ENCODE results near the gene UBE3B. TPM values are rescaled to one million over a fixed set of nuclear protein-coding genes. Genes with fewer than 3 reads are reported as not detected.

UBE3B gene
- total RNA-seq, 4 donors from 2014 or later: 42.4 to 59.2 (median 49.1) TPM

DNA sequence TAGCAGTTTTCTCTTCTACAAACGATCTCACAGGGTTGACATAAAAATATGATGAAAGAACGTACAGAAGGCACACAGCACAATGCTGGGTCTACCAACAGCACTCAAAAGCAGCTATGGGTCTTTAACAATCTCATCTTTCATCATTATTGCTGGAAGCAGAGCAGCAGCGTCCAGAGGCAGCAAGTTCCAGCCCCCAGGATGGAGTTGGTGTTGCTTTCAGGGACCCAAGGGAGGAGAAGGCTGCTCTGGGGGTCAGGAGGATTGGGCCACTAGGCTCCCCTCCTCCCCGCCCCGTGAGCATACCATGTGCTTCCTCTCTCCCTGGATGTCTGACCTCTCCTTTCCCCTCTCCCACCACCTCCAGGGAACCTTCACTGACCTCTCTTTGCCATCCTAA, 13.7 kb upstream of the UBE3B start:
- DNase-seq (ENCODE audit: extremely low spot score): no peak
- 43% methylated on average over 5 of the region's 5 CpGs for WGBS
- H3K9me3 ChIP-seq: no peaks in the 10 kb centered on the region
- peaks cover 98 to 100% (median 100%) of the 10 kb centered on the region in 4 donors for H3K4me1 ChIP-seq
- TF ChIP-seq EP300 (IDR thresholded peaks at IDR 0.05) (no peak), POLR2A (IDR thresholded peaks at IDR 0.05; ENCODE audit: low read depth) (no peak), POLR2AphosphoS5 (IDR thresholded peaks at IDR 0.05) (no peak)
- TF ChIP-seq, protein P1, sequence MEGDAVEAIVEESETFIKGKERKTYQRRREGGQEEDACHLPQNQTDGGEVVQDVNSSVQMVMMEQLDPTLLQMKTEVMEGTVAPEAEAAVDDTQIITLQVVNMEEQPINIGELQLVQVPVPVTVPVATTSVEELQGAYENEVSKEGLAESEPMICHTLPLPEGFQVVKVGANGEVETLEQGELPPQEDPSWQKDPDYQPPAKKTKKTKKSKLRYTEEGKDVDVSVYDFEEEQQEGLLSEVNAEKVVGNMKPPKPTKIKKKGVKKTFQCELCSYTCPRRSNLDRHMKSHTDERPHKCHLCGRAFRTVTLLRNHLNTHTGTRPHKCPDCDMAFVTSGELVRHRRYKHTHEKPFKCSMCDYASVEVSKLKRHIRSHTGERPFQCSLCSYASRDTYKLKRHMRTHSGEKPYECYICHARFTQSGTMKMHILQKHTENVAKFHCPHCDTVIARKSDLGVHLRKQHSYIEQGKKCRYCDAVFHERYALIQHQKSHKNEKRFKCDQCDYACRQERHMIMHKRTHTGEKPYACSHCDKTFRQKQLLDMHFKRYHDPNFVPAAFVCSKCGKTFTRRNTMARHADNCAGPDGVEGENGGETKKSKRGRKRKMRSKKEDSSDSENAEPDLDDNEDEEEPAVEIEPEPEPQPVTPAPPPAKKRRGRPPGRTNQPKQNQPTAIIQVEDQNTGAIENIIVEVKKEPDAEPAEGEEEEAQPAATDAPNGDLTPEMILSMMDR (IDR thresholded peaks at IDR 0.05): no peak
- H3K27ac ChIP-seq (replicated peaks in 1 of 4): peak overlapping the region; percentile 91 to 98 (median 96)
- H3K4me3 ChIP-seq: peak overlapping the region; percentile 20 to 52 (median 36)
- H3K36me3 ChIP-seq: peaks cover 0 to 47% (median 36%) of the 10 kb centered on the region in 4 donors
- intact Hi-C loops (cut with DNase I): no loop called here
- no peaks in the 10 kb centered on the region for H3K27me3 ChIP-seq

DNA sequence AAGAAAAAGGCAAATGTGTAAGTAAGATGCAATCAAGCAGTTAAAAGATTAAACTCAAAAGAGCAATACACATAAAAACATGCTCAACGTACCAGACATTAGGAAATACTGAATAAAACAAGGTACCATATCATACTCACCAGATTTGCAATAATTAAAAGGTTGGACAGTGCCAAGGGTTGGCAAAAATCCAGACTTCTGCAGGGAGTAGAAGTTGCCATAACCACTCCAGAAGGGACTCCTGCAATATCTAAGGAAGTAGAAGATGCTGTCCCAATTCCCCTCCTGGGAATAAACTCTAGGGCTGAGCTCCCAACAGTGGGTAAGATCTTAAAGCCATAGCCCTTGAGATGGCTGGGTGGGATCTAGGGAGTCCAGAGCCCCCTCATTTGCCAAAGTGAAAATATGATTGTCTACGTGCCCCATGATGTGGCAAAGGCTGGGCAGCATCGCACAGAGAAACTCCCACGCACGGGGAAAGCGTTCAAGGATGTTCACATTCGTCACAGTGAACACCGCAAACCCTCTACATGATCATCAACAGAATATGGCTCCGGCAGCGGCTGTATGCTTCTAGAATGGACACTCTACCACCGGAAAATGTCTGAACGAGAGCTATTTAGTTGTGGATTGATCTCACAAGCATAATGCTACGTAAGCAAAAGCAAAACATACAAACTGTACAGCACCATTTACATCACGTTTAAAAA, 12.6 kb upstream of the UBE3B start:
- no peak for TF ChIP-seq EP300 (IDR thresholded peaks at IDR 0.05)
- TF ChIP-seq POLR2A (IDR thresholded peaks at IDR 0.05; ENCODE audit: low read depth): no peak
- no peak for TF ChIP-seq POLR2AphosphoS5 (IDR thresholded peaks at IDR 0.05)
- TF ChIP-seq, protein P1 (IDR thresholded peaks at IDR 0.05): no peak
- WGBS: 89% methylated on average over 14 of the region's 14 CpGs
- DNase-seq (ENCODE audit: extremely low spot score): no peak
- Histone ChIP-seq H3K9me3 (no peaks in the 10 kb centered on the region), H3K27ac (replicated peaks in 1 of 4) (peak overlapping the region; percentile 91 to 98 (median 96)), H3K4me3 (no peak overlapping the region), H3K36me3 (peaks cover 0 to 55% (median 44%) of the 10 kb centered on the region in 4 donors), H3K27me3 (no peaks in the 10 kb centered on the region), H3K4me1 (peaks cover 96 to 100% (median 98%) of the 10 kb centered on the region in 4 donors)
- intact Hi-C loops (cut with DNase I): no loop called here

DNA sequence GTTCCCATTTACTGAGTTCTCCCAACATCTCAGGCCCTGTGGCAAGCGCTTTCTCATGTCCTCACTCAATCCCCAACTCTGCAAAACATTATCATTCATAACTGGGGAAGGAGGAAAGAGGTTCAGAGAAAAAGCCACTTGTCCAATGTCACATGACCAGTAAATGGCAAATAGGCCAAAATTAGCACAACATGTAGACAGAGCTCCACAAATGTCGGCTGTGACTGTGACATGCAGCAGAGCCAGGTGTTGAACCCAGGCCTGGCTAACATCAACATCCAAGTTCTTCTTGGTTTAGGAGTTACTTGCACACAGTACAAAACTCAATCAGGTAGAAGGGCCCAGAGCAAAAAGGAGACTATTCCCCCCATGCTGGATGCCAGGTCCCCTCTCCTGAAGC, 11.1 kb upstream of the UBE3B start:
- peaks cover 0 to 62% (median 44%) of the 10 kb centered on the region in 4 donors for H3K36me3 ChIP-seq
- no peaks in the 10 kb centered on the region for H3K9me3 ChIP-seq
- TF ChIP-seq, protein P1 (IDR thresholded peaks at IDR 0.05): no peak
- TF ChIP-seq EP300 (IDR thresholded peaks at IDR 0.05) (no peak), POLR2AphosphoS5 (IDR thresholded peaks at IDR 0.05) (no peak), POLR2A (IDR thresholded peaks at IDR 0.05; ENCODE audit: low read depth) (no peak)
- intact Hi-C loops (cut with DNase I): no loop called here
- H3K27ac ChIP-seq (replicated peaks in 1 of 4): peak overlapping the region; percentile 91 to 98 (median 96)
- no peak for DNase-seq (ENCODE audit: extremely low spot score)
- H3K4me1 ChIP-seq: peaks cover 96 to 100% (median 97%) of the 10 kb centered on the region in 4 donors
- no peaks in the 10 kb centered on the region for H3K27me3 ChIP-seq
- no peak overlapping the region for H3K4me3 ChIP-seq
- WGBS: 48% methylated on average over 2 of the region's 2 CpGs

DNA sequence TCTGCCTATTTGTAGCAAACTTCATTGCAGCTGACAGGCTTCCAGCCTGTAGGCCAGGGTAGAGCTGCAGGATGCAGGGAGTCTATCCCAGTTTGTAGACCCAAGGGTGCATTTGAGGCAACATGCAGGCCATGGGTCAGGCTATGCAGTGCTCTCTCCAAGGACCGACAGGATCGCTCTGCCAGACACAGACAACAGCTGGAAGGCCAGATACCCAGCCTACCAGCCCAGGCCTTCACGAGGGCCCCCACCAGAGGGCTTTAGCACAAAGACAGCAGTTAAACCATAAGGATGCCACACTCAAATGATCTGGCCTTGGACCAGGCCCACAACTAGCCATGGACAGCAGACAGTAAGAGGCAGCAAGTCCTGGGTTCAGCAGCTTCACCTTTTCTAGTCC, 10.6 kb upstream of the UBE3B start:
- H3K27ac ChIP-seq (replicated peaks in 1 of 4): peak overlapping the region; percentile 91 to 98 (median 96)
- H3K36me3 ChIP-seq: peaks cover 0 to 63% (median 46%) of the 10 kb centered on the region in 4 donors
- no CpG with 5 or more reads among the region's 3 CpGs for WGBS
- DNase-seq (ENCODE audit: extremely low spot score): no peak
- TF ChIP-seq POLR2AphosphoS5 (IDR thresholded peaks at IDR 0.05) (no peak), POLR2A (IDR thresholded peaks at IDR 0.05; ENCODE audit: low read depth) (no peak), EP300 (IDR thresholded peaks at IDR 0.05) (no peak)
- TF ChIP-seq, protein P1 (IDR thresholded peaks at IDR 0.05): no peak
- H3K9me3 ChIP-seq: no peaks in the 10 kb centered on the region
- no peak overlapping the region for H3K4me3 ChIP-seq
- intact Hi-C loops (cut with DNase I): no loop called here
- no peaks in the 10 kb centered on the region for H3K27me3 ChIP-seq
- H3K4me1 ChIP-seq: peaks cover 91 to 100% (median 97%) of the 10 kb centered on the region in 4 donors
